Dedifferentiated amniotic fluid mesenchymal stem cell (primary cell): ENCODE data around the gene CNPY4.
A peak's percentile ranks its signal among the peaks of the same experiment; 100 is the strongest.

ENCODE experiments used
- DNase-seq: peaks from one replicate; pipeline ENCODE4 v3.0.0-alpha.2; 2016; ENCODE audit errors: extremely low spot score

Gene CNPY4, protein sequence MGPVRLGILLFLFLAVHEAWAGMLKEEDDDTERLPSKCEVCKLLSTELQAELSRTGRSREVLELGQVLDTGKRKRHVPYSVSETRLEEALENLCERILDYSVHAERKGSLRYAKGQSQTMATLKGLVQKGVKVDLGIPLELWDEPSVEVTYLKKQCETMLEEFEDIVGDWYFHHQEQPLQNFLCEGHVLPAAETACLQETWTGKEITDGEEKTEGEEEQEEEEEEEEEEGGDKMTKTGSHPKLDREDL

GRCh38 chr7:100119072-100119969 is at the start of gene CNPY4, which contains the start of gene TAF6:
Gene CNPY4 (plus strand): TSS chr7:100119634. CDS start chr7:100119745, 111 bp downstream.
Gene TAF6 (minus strand): TSS chr7:100119358. CDS start chr7:100114209, 5,149 bp downstream.
- peak; percentile 94 for DNase-seq

DNA sequence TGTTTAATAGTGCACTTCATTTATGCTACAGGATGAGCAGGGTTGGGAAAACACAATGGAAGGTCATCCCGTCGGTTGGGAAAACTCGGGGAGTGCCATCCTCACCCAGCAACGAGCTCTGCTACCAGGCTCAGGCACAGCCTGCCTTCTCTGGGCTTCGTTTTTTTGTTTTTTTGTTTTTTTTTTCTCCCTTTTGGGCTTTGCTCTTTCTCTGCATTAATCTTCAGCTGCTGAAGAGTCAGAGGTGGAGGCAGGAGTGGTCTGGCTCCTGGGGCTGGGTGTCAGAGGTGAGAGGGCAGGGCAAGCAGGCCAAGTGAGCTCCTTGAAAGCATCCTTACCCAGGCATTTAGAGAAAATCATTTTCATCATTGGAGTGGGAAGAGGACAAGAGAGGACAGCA is 49.4 kb upstream of the CNPY4 start:
- no peak for DNase-seq

DNA sequence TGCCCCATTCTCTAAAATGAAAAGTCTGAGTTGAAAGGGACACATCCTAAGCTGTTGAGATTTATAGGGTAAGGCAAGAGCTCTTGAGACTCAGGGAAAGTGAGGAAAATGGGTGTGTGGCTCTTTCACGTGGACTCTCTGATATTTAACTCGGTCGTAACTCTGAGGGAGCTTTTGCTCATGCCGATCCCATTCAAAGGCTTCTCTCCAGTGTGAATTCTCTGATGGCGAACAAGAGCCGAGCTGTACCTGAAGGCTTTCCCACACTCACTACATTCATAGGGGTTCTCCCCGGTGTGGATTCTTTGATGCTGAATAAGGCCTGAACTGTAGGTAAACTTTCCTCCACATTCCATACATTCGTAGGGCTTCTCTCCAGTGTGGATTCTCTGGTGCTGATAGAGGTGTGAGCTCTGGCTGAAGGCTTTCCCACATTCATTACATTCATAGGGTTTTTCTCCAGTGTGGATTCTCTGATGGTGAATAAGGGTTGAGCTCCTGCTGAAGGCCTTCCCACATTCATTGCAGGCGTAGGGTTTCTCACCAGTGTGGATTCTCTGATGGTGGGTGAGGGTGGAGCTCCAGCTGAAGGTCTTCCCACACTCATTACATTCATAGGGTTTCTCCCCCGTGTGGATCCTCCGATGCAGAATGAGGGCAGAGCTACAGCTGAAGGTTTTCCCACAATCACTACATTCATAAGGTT is 48.3 kb upstream of the CNPY4 start:
- DNase-seq = no peak

DNA sequence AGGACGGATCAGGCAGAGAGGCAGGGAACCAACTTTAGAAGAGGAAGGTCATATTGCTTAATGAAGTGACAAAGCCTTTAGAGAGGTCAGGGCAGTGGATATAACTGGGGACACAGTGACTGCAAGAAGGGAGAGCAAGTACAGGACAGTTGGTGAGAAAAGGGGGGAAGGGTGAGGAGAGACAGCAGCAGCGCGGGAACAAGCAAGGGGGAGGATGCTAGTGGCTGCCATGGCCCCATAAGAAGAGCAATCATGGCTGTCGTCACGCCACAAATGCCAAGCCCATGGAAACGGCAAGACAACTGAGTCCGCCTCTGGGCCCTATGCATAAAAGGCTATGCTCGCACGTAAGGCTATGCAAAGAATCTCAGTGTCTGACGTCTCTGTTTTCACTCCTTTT is 47.0 kb upstream of the CNPY4 start:
- DNase-seq = no peak

DNA sequence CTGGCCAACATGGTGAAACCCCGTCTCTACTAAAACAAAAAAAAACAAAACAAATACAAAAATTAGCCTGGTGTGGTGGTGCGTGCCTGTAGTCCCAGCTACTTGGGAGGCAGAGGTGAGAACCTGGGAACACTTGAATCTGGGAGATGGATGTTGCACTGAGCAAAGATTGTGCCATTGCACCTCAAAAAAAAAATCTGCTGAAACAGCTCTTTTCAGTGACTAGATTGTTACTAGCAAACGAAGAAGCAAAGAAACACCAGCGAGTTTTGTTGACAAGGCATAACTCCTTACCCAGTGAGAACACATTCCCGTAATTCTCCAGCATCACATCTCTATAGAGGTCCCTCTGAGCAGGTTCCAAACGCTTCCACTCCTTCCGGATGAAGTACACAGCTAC is 44.6 kb upstream of the CNPY4 start:
- DNase-seq = no peak

GRCh38 chr7:100075418-100075817 is 44.0 kb upstream of the CNPY4 start:
- no peak for DNase-seq

DNA sequence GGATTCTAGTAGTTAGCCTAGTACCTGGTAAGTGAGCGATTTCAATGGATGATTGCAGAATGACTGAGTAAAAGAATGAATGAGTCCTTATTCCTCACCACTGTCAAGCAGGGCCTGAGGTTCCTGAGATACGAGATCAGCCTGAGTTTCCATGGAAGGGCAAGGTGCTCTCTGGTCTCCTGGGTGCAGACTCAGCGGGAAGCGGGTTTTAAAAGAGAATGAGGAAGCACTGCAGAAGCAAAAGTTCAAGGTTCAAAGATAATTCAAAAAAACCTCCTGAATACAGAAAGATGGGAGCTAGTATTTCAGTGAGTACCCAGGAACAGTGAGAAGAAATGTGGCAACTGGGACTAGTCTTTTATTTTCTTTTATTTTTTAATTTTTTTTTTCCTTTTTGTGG is 42.2 kb upstream of the CNPY4 start:
- no peak for DNase-seq

- no peak for DNase-seq
These were observed 40.3 kb upstream of the CNPY4 start for GRCh38 chr7:100079024-100079560.

DNA sequence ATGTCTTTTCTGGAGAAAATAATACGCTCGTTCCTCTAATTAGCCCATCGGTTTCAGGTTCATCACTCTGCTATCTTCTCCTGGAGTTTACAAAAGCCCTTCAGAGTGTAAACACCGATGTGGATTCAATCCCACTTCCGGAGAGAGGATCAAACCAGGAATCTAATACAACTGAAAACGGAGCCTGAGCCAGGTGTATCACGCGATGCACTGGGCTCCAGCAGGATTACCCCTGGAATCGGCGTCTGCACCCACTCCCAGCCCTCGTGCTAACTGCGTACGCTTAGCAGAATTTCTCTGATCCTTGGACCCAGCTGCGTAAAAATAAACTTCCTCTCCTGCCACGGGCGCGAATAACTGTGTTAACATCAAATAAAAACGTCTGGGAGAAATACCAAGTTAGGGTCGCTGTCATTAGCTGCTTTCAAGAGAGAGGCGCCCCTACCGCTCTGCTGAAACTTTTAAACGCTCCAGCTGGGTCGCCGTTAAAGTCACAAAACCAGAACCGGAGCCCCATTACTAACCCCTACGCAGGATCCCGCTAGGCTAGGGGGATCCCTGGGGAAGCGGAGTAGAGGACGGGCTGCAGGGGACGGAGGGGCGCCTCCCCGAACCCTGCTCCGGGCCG is 38.4 kb upstream of the CNPY4 start:
- no peak for DNase-seq

- peak; percentile 99 for DNase-seq
These were observed 37.8 kb upstream of the CNPY4 start, which contains the start of gene ZNF3 for GRCh38 chr7:100081535-100082102. Gene ZNF3 (minus strand): TSS chr7:100081723. CDS start chr7:100077357, 4,366 bp downstream.

DNA sequence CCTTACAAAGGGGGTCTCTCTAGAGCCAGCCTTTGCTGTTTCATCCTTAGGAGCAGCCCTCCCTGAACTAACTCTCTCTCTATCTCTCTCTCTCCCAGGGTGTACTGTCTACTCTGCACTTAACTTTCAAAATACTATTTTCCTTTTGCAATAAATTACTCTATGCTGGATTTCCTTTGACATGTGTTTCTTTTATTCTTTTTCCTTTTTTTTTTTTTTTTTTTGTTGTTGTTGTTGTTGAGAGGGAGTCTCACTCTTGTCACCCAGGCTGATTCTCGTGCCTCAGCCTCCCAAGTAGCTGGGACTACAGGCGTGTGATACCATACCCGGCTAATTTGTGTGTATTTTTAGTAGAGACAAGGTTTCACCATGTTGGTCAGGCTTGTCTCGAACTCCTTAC is 36.5 kb upstream of the CNPY4 start:
- DNase-seq = no peak

DNA sequence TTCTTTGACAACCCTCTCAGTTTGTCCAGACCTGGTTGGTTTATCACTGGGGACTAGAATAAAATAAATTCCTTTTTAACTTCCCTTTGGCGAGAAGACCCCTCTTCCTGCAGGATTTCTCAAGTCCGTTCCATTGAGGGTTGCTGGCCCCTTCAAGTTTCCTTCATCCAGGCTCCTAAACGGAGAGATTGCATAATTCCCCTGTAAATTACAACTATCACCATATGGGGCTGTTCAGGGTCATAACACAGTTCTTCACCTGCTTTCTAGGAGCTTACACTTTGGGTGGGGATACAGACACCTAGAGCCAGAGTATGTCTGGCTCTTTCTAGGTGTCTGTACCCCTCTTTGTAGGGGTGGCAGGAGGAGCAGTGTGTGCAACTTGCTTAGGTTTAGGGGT is 33.9 kb upstream of the CNPY4 start:
- DNase-seq = no peak

GRCh38 chr7:100087055-100087750 is 32.2 kb upstream of the CNPY4 start:
- peak; percentile 87 for DNase-seq

- DNase-seq = no peak
These were observed 31.3 kb upstream of the CNPY4 start for GRCh38 chr7:100088095-100088620.

- peak; percentile 40 for DNase-seq
These were observed 30.6 kb upstream of the CNPY4 start, which contains the start of gene COPS6 for GRCh38 chr7:100088621-100089457. Gene COPS6 (plus strand): TSS chr7:100088969. CDS start chr7:100088991, 22 bp downstream.

GRCh38 chr7:100089458-100090196 is 29.8 kb upstream of the CNPY4 start:
- no peak for DNase-seq

- DNase-seq = no peak
These were observed 28.7 kb upstream of the CNPY4 start for GRCh38 chr7:100090527-100091410.
